Ramos (cell line): Measurements from ENCODE around the gene PRM2.

Source experiments
- in situ Hi-C: fragments of 300-500 bp; cut with MboI; formaldehyde crosslinking; loops from one replicate; pipeline ENCODE4 v1.14.3; 2022; ENCODE audit warnings: low sequenced_read_pairs; ENCODE audit not compliant: unreplicated experiment

The PRM2 gene

DNA sequence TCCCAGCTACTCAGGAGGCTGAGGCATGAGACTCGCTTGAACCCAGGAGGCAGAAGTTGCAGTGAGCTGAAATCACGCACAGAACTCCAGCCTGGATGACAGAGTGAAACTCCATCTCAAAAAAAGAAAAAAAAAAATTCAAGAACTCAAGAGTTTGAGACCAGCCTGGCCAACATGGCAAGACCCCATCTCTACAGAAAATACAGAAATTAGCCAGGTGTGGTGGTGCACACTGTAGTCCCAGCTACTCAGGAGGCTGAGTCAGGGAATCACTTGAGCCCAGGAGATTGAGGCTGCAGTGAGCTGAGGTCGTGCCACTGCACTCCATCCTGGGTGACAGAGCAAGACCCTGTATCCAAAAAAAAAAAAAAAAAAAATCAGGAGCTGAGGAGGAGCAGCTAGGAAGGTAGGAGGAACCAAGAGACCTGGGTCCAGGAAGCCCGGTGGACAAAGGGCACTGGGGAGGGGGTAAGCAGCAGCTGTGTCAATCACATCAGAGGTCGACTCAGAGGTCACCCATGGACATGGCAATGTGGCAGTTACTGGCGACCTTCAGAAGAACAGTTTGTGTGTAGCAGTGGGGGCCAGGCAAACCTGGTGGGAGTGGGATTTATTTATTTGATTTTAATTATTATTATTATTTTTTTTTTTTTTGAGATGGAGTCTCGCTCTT lies 15.9 kb upstream of the PRM2 start:
- in situ Hi-C loops = loop anchor here (5.0 kb wide), 1 partner anchor 35 kb away; the partner anchor contains the start of gene SOCS1

DNA sequence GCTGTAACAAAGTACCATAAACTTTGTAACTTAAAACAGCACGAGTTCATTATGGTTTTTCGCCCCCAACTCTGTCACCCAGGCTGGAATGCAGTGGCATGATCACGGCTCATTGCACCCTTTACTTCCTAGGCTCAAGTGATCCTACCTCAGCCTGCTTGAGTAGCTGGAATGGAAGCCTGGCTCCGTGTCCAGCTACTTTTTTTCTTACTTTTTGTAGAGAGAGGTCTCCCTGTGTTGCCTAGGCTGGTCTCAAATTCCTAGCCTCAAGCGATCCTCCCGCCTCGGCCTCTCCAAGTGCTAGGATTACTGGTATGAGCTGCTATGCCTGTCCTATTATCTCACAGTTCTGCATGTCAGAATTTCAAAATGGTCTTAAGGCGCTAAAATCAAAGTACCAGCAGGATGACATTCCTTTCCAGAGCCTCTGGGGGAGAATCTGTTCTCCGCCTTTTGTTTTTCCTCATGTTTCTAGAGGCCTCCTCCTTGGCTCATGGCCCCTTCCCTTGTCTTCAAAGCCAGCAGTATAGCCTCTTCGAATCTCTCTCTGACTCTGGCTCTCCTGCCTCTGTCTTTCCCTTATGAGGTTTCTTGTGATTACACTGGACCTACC lies 14.9 kb upstream of the PRM2 start:
- in situ Hi-C loops = loop anchor here (5.0 kb wide), 1 partner anchor 34 kb away; the partner anchor contains the start of gene SOCS1

DNA sequence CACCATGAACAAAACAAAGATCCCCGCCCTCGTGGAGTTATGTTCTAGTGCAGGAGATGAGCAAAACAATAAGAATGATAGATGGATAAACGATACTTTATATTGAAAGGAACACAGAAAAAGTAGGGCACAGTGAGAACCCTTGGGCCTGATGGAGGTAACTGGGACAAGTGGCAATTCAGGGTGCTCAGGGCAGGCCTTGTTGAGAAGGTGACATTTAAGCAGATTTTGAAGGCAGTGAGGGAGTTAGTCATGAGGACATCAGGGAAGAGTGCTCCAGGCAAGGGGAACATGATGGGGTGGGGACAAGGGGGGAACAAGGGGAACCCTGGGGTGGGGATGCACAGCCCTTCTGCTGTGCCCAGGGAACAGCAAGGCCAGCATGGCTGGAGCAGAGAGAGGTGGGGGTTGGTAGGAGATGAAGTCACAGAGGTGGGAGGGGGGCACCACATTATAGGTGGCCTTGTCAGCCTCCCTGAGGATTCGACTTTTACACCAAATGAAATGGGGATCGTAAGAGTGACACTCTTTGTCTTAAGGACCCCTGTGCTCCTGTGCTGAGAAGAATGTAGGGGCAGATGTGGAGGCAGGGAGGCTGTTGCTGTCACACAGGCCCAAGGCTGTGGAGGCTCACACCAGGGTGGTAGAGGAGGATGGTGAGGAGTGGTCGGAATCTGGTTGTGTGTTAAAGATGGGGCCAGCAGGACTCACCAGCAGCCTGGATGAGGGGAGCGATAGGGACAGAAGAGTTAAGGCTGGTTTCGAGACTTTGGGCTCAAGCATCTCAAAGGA lies 14.0 kb upstream of the PRM2 start:
- in situ Hi-C loops = loop anchor here (5.0 kb wide), 1 partner anchor 33 kb away; the partner anchor contains the start of gene SOCS1

DNA sequence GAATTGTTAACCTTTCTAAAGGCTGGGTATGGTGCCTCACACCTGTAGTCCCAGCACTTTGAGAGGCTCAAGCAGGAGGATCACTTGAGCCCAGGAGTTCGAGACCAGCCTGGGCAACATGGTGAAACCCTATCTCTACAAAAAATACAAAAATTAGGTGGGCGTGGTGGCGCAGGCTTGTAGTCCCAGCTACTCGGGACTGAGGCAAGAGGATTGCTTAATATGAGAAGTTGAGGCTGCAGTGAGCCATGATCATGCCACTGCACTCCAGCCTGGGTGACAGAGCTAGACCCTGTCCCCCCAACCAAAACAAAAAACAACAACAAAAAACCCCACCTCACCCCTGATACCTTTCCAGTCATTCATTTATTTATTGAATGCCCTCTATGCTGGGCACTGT lies 13.4 kb upstream of the PRM2 start:
- in situ Hi-C loops = loop anchor here (5.0 kb wide), 1 partner anchor 32 kb away; the partner anchor contains the start of gene SOCS1

DNA sequence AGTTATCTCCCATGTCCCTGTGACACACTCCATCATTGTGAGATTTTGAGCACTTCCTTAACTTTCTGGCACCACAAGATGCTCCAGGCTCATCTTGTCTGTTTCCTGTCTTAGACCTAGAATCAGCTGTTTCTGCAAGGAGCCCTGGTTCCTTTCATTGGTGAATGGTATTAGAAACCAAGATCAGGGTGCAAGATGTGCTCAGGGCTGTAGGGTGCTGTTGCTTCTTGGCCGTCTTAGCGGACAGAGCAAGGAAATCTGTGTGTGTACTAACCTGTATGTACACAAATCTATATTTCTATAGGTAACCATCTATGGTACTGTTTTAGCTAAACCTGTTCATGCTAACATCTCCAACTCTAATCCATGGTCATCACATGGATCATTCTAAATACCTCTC lies 12.9 kb upstream of the PRM2 start:
- in situ Hi-C loops = no loop called here

DNA sequence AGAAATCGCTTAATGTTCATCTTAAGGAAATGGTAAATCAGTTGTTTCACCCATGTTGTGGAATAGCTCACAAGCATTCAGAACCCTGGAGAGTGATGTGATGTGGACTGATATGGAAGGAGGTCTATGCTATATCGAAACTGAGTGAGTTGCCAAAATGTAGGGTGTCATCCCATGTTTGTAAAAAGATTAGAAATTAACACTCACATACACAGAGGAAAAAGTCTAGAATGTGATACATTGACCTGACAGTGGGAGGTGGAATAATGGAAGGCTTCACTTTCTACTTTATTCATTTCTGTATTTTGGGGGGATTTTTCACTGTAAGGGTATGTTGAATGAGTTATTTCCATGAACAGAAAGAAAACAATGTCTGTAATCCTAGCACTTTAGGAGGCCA lies 9.6 kb upstream of the PRM2 start:
- in situ Hi-C loops = no loop called here

DNA sequence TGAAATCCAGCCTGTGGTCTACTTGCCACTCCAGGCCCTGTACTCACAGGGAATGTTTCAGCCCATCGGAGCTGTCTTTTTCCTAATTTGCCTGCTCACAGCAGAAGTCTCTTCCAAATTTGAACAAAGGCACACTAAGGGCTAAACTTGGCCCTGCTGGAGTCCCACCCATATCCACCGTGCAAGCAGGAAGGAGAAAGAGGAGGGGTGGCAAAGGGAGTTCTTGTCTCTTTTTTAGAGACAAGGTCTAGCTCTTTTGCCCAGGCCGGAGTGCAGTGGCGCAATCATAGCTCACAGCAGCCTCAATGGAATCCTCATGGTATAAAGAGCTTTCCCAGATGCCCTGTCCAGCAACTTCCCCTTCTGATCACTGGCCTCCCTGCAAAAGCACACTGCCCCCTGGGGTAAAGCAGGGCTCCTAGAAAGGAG lies 7.6 kb upstream of the PRM2 start:
- in situ Hi-C loops = no loop called here

DNA sequence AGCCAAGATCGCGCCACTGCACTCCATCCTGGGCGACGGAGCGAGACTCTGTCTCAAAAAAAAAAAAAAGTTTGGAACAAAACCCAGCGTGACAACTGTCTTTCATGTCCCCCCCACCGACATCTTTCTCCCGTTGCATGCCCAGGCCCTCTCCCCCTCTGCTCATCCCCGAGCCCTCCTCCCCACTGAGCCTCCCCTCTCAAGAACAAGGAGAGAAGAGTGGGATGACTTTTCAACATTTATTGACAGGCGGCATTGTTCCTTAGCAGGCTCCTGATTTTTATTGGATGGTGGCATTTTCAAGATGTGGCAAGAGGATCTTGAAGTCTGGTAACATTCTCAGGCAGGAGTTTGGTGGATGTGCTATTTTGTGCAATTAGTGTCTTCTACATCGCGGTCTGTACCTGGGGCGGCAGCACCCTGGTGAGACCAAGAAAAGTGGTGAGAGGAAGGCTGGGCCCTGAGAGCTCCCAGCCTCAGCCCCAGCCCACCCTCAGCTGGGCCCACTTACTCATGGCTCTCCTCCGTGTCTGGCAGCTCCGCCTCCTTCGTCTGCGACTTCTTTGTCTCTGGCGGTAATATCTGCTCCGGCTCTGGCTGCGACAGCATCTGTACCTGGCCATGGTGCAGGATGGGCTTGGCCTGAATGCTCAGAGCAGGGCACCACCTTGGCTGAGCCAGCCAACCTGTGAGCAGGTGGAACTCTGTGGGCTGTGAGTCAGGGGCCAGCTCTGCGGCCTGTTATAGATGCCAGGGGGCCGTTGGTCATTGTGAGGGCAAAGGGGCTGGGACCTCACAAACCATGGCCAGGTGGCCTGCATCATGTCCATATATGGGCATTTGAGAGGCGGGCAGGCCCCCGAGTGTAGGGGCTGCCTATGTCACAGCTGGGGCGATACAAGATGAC lies 4.6 kb upstream of the PRM2 start, which contains the start of gene PRM1:
TSS of gene PRM1 (minus strand) at position 715 of the 907 bp plus-strand sequence. CDS start at position 623, 92 bp downstream.
- in situ Hi-C loops = no loop called here

DNA sequence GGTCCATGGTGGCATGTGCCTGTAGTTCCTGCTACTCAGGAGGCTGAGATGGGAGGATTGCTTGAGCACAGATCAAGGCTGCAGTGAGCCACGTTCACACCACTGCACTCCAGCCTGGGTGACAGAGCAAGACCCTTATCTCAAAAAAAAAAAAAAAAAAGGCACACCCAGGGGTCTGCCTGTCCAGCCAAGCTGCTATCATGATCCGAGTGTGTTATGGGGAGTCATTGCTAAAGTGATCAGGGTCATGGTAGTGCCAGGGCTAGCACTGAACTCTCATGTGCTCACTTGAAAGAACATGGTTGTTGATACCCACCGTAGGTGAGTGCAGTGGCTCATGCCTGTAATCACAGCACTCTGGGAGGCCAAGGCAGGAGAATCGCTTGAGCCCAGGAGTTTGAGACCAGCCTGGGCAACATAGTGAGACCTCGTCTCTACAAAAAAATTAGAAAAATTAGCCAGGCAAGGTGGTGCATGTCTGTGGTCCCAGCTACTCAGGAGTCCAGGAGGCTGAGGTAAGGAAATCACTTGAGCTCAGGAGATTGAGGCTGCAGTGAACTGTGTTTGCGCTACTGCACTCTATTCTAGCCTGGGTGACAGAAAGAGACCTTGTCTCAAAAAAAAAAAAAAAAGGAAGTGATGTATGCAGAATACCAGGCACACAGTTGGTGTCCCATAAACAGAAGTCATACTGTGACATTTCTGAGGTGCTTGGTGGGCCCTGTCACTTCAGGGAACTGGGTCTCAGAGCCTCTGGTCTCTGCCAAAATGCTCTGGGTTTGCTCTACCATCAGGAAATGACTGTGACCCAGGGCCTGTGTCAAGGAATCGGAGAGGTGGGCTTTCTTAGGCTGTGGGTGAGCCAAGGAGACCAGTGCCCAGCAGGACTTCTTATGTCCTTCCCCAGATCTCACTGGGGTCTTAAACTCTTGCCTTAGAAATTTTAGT lies 2.7 kb upstream of the PRM2 start:
- in situ Hi-C loops = no loop called here

DNA sequence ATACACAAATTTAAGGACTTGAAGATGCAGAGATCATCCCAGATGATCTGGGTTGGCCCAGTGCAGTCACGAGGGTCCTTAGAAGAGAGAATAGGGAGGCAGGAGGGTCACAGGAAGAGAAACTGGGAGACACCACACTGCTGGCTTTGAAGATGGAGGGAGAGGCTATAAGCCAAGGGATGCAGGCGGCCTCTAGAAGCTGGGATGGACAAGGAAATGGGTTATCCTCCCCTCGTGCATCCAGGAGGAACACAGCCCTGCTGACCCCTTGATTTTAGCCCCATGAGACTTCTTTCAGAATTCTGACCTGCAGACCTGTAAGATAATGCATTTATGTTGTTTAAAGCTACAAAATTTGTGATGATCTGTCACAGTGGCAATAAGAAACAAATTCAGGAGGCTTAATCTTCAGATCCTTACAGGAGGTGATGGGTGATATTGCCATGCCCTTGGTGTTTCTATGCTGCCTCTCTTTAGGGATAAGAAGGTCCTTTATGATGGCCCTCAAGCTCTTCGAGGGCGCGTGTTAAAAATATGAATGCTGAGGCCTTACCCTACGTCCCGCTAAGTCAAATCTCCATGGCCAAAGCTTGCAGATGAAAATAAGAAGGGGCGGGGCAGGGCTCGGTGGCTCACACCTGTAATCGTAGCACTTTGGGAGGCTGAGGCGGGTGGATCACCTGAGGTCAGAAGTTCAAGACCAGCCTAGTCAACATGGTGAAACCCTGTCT lies 1.5 kb upstream of the PRM2 start:
- in situ Hi-C loops = no loop called here

DNA sequence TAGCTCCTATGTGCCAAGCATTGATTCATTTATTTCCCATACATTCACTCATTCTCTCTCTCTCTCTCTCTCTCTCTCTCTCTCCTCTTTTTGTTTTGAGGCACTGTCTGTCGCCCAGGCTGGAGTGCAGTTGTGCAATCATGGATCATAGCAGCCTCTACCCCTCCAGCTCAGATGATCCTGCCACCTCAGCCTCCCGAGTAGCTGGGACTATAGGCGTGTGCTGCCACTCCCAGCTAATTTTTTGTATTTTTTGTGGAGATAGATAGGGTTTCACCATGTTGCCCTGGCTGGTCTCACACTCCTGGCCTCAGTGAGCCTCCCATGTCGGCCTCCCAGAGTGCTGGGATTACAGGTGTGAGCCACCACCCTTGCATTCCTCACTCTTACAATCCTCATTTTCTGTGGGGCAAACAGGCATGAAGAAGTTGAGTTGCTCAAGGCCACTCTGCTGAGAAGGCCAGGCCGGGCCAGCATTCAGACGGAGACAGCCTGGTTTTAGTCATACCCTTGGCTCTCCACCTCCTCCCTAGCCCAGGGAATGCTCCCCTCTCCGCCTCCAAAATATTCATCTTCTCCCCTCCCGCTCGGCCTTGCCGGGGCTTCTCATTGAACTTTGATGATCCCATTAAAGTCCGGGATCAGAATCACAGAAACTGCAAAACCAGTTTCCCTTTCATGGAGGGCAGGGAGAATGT lies 765 bp upstream of the PRM2 start:
- in situ Hi-C loops = no loop called here

DNA sequence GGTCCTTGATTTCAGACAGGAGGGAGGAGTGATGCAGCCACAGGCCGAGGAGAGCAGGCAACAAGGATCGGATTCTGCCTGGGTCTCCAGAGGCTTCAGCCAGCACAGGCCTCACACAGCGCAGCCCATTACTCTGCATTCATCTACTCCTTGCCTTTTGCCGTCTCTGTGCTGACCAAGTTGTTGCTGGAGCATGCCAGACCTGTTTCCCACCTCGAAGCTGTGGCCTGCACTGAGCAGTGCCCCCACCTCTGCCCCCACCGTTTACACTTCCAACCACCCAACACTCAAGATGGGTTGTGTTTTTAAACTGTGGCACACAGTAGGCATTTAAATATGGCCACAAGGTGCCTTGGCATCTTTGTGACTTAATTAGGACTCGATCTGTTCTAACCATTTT lies 1.3 kb downstream of the PRM2 start:
- in situ Hi-C loops = no loop called here

DNA sequence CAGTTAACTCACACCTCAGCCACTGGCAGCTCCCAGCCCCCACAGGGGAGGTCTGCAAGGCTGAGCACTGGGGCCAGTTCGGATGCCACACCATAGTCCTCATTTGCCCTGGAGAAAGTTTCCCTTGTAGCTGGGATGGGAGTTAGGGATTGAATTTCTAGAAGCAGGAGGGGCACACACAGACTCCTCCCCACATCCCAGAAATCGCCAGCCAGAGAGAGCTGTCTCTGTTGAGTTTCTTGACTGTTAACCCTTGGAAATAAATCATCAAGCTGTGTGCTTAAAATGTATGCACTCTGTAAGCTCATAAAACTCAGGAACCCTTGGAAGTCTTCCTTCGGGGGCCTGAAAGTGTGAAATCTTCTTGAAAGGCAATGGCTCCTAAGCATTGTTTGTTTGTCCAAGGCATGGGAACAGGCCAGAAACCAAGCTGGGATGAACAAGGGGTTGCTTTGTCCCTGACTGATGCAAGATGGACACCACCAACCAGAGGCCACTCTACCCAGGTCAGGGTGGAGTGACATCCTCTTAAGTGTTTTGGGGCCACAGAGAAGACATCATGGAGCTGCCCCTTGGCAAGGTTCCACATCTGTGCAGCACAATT lies 2.5 kb downstream of the PRM2 start:
- in situ Hi-C loops = no loop called here

DNA sequence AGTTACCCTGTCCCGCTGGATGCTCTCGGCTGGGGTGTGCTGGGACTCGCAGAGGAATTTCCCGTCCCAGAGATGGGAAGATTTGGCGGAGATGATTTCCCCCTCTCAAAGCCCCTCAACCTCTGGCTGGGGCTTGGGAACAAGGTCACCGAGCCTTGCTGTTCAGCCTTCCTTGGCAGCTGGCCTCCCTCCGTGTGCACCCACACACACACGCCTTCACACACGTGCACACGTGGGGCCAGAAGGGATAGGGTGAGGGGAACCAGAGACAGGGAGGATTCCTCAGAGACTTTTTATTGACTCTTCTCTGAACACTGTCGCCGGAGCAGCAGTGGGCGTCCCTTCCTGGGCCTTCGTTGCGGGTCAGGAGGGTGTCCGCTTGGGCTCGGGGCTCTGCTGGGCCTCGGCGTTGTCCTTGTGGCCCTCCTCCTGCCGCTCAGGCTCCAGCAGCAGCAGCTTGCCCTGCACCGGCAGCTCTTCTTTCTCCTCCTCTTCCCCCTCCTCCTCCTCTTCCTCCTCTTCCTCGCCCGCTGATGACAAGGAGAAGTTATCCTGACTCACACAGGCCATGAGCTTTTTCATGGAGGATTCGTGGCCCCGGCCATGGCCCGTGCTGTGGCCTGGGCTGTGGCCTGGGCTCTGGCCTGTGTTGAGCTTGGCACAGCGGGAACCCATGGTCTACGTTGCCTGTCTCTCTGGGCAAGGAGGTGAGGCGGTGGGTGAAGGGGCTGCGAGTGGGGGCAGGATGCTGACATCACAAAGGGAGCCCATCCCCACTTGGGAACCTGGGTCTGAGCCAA lies 3.2 kb downstream of the PRM2 start, which contains the start of gene PRM3:
TSS of gene PRM3 (minus strand) at position 709 of the 800 bp plus-strand sequence. CDS start at position 675, 34 bp downstream.
- in situ Hi-C loops = no loop called here

DNA sequence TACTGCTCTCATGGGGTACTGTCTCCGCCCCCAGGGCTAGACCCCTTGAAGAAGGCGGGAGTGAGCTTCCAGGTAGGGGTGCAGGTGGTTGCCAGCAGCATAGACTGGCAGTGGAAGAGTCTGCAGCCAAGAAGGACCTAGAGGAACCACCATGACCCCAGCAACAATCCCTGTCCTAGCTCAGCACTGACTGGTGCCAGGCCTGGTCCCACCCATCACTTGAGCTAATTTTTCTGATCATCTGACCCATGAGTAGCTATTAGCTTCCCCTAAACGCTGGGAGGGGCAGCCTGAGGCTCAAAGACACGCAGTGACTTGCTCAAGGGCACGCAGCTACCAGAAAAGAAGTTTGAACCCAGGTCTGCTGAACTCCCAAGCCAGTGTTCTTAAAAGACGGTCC lies 3.8 kb downstream of the PRM2 start:
- in situ Hi-C loops = no loop called here

DNA sequence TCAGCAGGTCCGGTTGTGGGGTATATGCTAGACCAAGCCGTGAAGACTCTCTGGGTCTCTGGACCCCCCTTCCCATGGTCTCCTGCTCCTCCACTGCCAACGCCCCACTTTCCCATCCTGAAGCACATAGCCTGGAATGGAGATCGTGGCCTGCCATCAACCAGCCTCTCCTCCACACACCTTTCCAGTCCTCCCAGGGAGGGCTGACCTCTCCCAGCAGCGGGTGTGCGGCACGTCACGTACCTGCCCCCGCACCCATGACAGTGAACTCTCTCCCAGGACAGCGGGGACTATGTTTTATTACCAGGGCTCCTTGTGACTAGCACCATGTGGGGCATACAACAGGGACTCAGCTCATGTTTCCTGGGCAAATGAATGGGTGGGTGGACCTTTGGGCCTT lies 4.7 kb downstream of the PRM2 start:
- in situ Hi-C loops = no loop called here
